H9 (cell line): Measurements from ENCODE around the gene OPALIN. TPM values are rescaled to one million over a fixed set of nuclear protein-coding genes. Genes with fewer than 3 reads are reported as not detected.

Experiments used
- DNase-seq: peaks from one replicate; pipeline ENCODE4 v3.0.0-alpha.2; 2017
- H2AFZ ChIP-seq: one replicate; pipeline ENCODE4 v1.6.1; 2013; ENCODE audit warnings: mild to moderate bottlenecking, low read length, control low read depth, moderate library complexity
- H2AK5ac ChIP-seq: 2 replicates; pipeline ENCODE4 v1.6.1; 2013; ENCODE audit warnings: low read length, control low read depth, mixed read lengths; ENCODE audit not compliant: insufficient read length
- H2BK120ac ChIP-seq: one replicate; pipeline ENCODE4 v1.6.1; 2013; ENCODE audit warnings: low read depth, mild to moderate bottlenecking, low read length, control low read depth, inconsistent platforms; ENCODE audit not compliant: poor library complexity, severe bottlenecking
- H2BK12ac ChIP-seq: 2 replicates; pipeline ENCODE4 v1.6.1; 2013; ENCODE audit warnings: low read length, control low read depth, mixed read lengths, low read depth; ENCODE audit not compliant: insufficient read length
- H2BK15ac ChIP-seq: 2 replicates; pipeline ENCODE4 v1.6.1; 2013; ENCODE audit warnings: low read depth, low read length, control low read depth
- H2BK20ac ChIP-seq: one replicate; pipeline ENCODE4 v1.6.1; 2013; ENCODE audit warnings: low read depth, mild to moderate bottlenecking, low read length, control low read depth, inconsistent platforms; ENCODE audit not compliant: poor library complexity, severe bottlenecking
- H2BK5ac ChIP-seq: 2 replicates; pipeline ENCODE4 v1.6.1; 2013; ENCODE audit warnings: low read length, control low read depth, mixed read lengths; ENCODE audit not compliant: insufficient read length
- H3K14ac ChIP-seq: 2 replicates; pipeline ENCODE4 v1.6.1; 2013; ENCODE audit warnings: low read length, control low read depth; ENCODE audit not compliant: insufficient read depth
- H3K18ac ChIP-seq: 2 replicates; pipeline ENCODE4 v1.6.1; 2013; ENCODE audit warnings: low read depth, mild to moderate bottlenecking, mixed read lengths, low read length, control low read depth; ENCODE audit not compliant: insufficient read length
- H3K23ac ChIP-seq: 2 replicates; pipeline ENCODE4 v1.6.1; 2013; ENCODE audit warnings: low read length, control low read depth, mixed read lengths, low read depth; ENCODE audit not compliant: insufficient read length
- H3K23me2 ChIP-seq: 2 replicates; pipeline ENCODE4 v1.6.1; 2013; ENCODE audit warnings: low read depth, mild to moderate bottlenecking, mixed read lengths, low read length, control low read depth; ENCODE audit not compliant: insufficient read length, poor library complexity, severe bottlenecking
- H3K27ac ChIP-seq: 2 replicates; pipeline ENCODE4 v1.5.1; 2013; ENCODE audit warnings: low read length, control low read depth, mixed read lengths, low read depth; ENCODE audit not compliant: insufficient read length
- H3K27me3 ChIP-seq: 2 replicates; pipeline ENCODE4 v1.6.1; 2013; ENCODE audit warnings: low read length, control low read depth, inconsistent platforms; ENCODE audit not compliant: insufficient read depth
- H3K4ac ChIP-seq: 2 replicates; pipeline ENCODE4 v1.6.1; 2013; ENCODE audit warnings: low read depth, mild to moderate bottlenecking, control low read depth, inconsistent platforms, low read length, moderate library complexity
- H3K4me1 ChIP-seq: 2 replicates; pipeline ENCODE4 v1.6.1; 2013; ENCODE audit warnings: low read length, control low read depth, inconsistent platforms; ENCODE audit not compliant: insufficient read depth
- H3K4me2 ChIP-seq: 2 replicates; pipeline ENCODE4 v1.6.1; 2013; ENCODE audit warnings: low read length, control low read depth, mixed read lengths; ENCODE audit not compliant: insufficient read length, insufficient read depth
- H3K56ac ChIP-seq: 2 replicates; pipeline ENCODE4 v1.6.1; 2013; ENCODE audit warnings: low read depth, mild to moderate bottlenecking, mixed read lengths, low read length, control low read depth; ENCODE audit not compliant: insufficient read length
- H3K79me1 ChIP-seq: 2 replicates; pipeline ENCODE4 v1.6.1; 2013; ENCODE audit warnings: low read depth, mild to moderate bottlenecking, moderate library complexity, low read length, control low read depth, inconsistent platforms; ENCODE audit not compliant: insufficient read depth, poor library complexity, severe bottlenecking
- H3K79me2 ChIP-seq: 2 replicates; pipeline ENCODE4 v1.6.1; 2013; ENCODE audit warnings: low read length, control low read depth, inconsistent platforms; ENCODE audit not compliant: insufficient read depth
- H3K9ac ChIP-seq: 2 replicates; pipeline ENCODE4 v1.6.1; 2013; ENCODE audit warnings: low read length, control low read depth, mixed read lengths; ENCODE audit not compliant: insufficient read length; ENCODE audit errors: extremely low read depth
- H3K9me3 ChIP-seq: one replicate; pipeline ENCODE4 v1.6.1; 2013; ENCODE audit warnings: low read depth, low read length, inconsistent platforms; ENCODE audit not compliant: control insufficient read depth
- H3T11ph ChIP-seq: one replicate; pipeline ENCODE4 v1.6.1; 2013; ENCODE audit warnings: mild to moderate bottlenecking, low read length, control low read depth, inconsistent platforms
- H4K20me1 ChIP-seq: one replicate; pipeline ENCODE4 v1.6.1; 2013; ENCODE audit not compliant: control insufficient read depth, insufficient read length, insufficient read depth
- H4K5ac ChIP-seq: 2 replicates; pipeline ENCODE4 v1.6.1; 2013; ENCODE audit warnings: low read depth, mild to moderate bottlenecking, mixed read lengths, low read length, control low read depth; ENCODE audit not compliant: insufficient read length
- H4K8ac ChIP-seq: replicated peaks from 2 replicates; pipeline ENCODE4 v1.6.1; 2013; ENCODE audit warnings: low read length, control low read depth, mixed read lengths, low read depth; ENCODE audit not compliant: insufficient read length
- H4K91ac ChIP-seq: 2 replicates; pipeline ENCODE4 v1.6.1; 2013; ENCODE audit warnings: low read depth, mild to moderate bottlenecking, moderate library complexity, mixed read lengths, low read length, control low read depth; ENCODE audit not compliant: insufficient read length
- H3K27ac Mint-ChIP-seq, 3 experiments: 2 replicates in 2 of 3; 3 replicates in 1 of 3; pipeline ENCODE4 v1.8.0; 2020 to 2021; ENCODE audit warnings: mixed read lengths in 3 of 3, mild to moderate bottlenecking in 1 of 3, moderate library complexity in 1 of 3
- H3K27me3 Mint-ChIP-seq: 2 replicates; pipeline ENCODE4 v1.8.0; 2021; ENCODE audit warnings: low read depth, mild to moderate bottlenecking, moderate library complexity, mixed read lengths
- H3K36me3 Mint-ChIP-seq, 3 experiments: 2 replicates in 2 of 3; 3 replicates in 1 of 3; pipeline ENCODE4 v1.8.0; 2020 to 2021; ENCODE audit warnings: low read depth in 3 of 3, mixed read lengths in 3 of 3; ENCODE audit not compliant: insufficient read depth in 1 of 3
- H3K4me1 Mint-ChIP-seq, 2 experiments: 2 replicates each; pipeline ENCODE4 v1.8.0; 2020; ENCODE audit warnings: mixed read lengths in 2 of 2
- H3K4me3 Mint-ChIP-seq, 2 experiments: 2 replicates in 1 of 2; 3 replicates in 1 of 2; pipeline ENCODE4 v1.8.0; 2020 to 2021; ENCODE audit warnings: mild to moderate bottlenecking in 2 of 2, mixed read lengths in 2 of 2, moderate library complexity in 1 of 2
- H3K9me3 Mint-ChIP-seq, 2 experiments: 2 replicates in 1 of 2; 3 replicates in 1 of 2; pipeline ENCODE4 v1.8.0; 2020; ENCODE audit warnings: mild to moderate bottlenecking in 2 of 2, mixed read lengths in 2 of 2, moderate library complexity in 1 of 2
- CTCF ChIP-seq: fragments of 200-600 bp; sonication (generic); conservative IDR thresholded peaks from 3 replicates; pipeline ENCODE4 v1.8.0; 2021; ENCODE audit warnings: antibody characterized with exemption, mild to moderate bottlenecking
- WGBS: extraction: QIAGEN DNeasy Blood & Tissue Kit; methylation state at CpG from one replicate; pipeline ENCODE4 v1.1.7; 2013; ENCODE audit warnings: missing lambda C conversion rate, low lambda C conversion rate, mixed read lengths; ENCODE audit not compliant: insufficient read length; ENCODE audit errors: extremely low coverage; 5-methylcytosine and 5-hydroxymethylcytosine counted together
- total RNA-seq: library from RNA; stranded (reverse); gene quantifications from 2 replicates; pipeline ENCODE4 v1.2.1, GENCODE V29; 2021

OPALIN gene
- total RNA-seq, 1 experiment from 2014 or later: not detected

- Histone ChIP-seq H2BK20ac (no peak overlapping the region), H3K18ac (no peak overlapping the region), H3K4me1 (no peaks in the 10 kb centered on the region), H3K9me3 (no peaks in the 10 kb centered on the region), H3K4ac (no peak overlapping the region), H4K5ac (no peak overlapping the region), H3K23me2 (no peaks in the 10 kb centered on the region), H4K91ac (no peak overlapping the region), H3K79me1 (no peaks in the 10 kb centered on the region), H3K79me2 (no peaks in the 10 kb centered on the region), H3K27ac (no peak overlapping the region), H3K23ac (no peak overlapping the region), H3K14ac (no peak overlapping the region), H3K4me2 (no peak overlapping the region), H2BK15ac (no peak overlapping the region), H3K56ac (no peak overlapping the region), H2BK5ac (no peak overlapping the region), H2AFZ (no peak overlapping the region), H2AK5ac (no peak overlapping the region), H2BK12ac (no peak overlapping the region), H3T11ph (no peak overlapping the region), H4K20me1 (no peaks in the 10 kb centered on the region), H2BK120ac (no peak overlapping the region), H3K27me3 (no peaks in the 10 kb centered on the region), H3K9ac (no peak overlapping the region), H4K8ac (no peak overlapping the region)
- Mint-ChIP-seq H3K4me3 (no peak overlapping the region), H3K36me3 (no peaks in the 10 kb centered on the region), H3K27ac (no peak overlapping the region), H3K27me3 (peaks cover 7% of the 10 kb centered on the region), H3K9me3 (no peaks in the 10 kb centered on the region; a peak in 1 of 5 replicates), H3K4me1 (no peaks in the 10 kb centered on the region)
- no peak for TF ChIP-seq CTCF
- WGBS: no CpG with 5 or more reads among the region's 7 CpGs
- no peak for DNase-seq
Measured at GRCh38 chr10:96387601-96388000, 28.8 kb upstream of the OPALIN start.
